KBM-7 (cell line): ENCODE measurements around the gene BCKDHA.
"Not testable (repeated sequence)": the region's sequence is repeated elsewhere in the genome, so short reads cannot be mapped to it uniquely, and the experiment has no call there.

ENCODE experiments used
- DNase-seq: peaks from one replicate; pipeline ENCODE4 v3.0.0-alpha.2; 2015
- in situ Hi-C: fragments of 300-500 bp; cut with MboI; formaldehyde crosslinking; loops from 2 replicates; pipeline ENCODE4 v1.14.3; 2020; ENCODE audit warnings: low sequenced_read_pairs, low pct_unique_long_range_greater_than_20kb, mixed read lengths

Gene BCKDHA

DNA sequence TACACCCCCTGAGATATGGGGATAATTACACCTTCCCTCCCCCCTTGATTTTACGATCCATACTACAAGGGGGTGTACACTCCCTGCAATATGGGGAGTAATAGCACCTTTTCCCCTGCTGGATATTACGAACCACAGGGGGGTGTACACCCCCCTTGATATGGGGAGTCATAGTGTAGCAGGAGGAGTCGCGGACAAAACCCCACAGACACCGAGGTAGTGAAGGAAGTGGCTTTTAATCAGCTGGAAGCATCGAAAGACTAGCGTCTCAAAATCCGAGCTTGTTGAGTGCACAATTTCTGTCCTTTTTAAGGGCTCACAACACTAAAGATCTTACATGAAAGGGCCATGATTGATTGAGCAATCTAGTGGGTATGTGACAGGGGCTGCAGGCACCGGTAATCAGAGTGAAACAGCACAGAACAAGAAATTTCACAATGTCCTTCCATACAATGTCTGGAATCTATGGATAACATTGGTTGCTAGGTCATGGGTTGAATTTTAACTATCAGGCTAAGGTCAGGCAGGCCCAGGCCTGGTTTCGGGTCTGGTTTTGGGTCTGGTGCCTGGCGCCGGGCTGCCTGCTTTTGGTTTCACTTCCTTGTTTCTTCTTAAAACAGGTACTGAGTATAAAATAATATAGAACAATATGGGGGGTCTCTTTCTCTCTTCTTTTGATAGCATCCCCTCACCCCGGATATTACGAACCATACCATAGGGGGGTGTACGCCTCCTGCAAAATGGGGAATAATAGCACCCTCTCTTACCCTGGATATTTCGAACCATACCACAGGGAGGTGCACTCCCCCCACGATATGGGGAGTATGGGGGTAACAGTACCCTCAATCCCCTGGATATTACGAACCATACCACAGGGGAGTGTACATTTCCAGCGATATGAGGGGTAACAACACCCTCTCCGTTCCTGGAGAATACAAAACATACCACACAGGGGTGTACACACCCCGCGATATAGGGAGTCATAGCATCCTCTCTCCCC is 65.9 kb downstream of the BCKDHA start:
- DNase-seq, in situ Hi-C loops: not testable (repeated sequence)
